ENCODE results near the gene ZC3H14. TPM values are rescaled to one million over a fixed set of nuclear protein-coding genes. Genes with fewer than 3 reads are reported as not detected.

Gene ZC3H14
- total and polyA plus RNA-seq, 7 donors = 28.5 to 45.0 (median 37.1) TPM

GRCh38 chr14:88576222-88576621, 13.4 kb downstream of the ZC3H14 start:
- Histone ChIP-seq H3K36me3 (ENCODE audit: insufficient read depth in 1 of 2, low read depth in 1 of 2) (peaks cover 11 to 100% of the 10 kb centered on the region in 2 donors), H3K4me1 (no peaks in the 10 kb centered on the region), H3K27ac (no peak overlapping the region), H3K9me3 (no peaks in the 10 kb centered on the region), H3K4me3 (no peak overlapping the region), H3K27me3 (ENCODE audit: insufficient read depth in 3 of 3, low read length in 2 of 3) (no peaks in the 10 kb centered on the region)
- no peak for ATAC-seq
- no peak for DNase-seq
- TF ChIP-seq, protein P1, sequence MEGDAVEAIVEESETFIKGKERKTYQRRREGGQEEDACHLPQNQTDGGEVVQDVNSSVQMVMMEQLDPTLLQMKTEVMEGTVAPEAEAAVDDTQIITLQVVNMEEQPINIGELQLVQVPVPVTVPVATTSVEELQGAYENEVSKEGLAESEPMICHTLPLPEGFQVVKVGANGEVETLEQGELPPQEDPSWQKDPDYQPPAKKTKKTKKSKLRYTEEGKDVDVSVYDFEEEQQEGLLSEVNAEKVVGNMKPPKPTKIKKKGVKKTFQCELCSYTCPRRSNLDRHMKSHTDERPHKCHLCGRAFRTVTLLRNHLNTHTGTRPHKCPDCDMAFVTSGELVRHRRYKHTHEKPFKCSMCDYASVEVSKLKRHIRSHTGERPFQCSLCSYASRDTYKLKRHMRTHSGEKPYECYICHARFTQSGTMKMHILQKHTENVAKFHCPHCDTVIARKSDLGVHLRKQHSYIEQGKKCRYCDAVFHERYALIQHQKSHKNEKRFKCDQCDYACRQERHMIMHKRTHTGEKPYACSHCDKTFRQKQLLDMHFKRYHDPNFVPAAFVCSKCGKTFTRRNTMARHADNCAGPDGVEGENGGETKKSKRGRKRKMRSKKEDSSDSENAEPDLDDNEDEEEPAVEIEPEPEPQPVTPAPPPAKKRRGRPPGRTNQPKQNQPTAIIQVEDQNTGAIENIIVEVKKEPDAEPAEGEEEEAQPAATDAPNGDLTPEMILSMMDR (IDR thresholded peaks at IDR 0.05) = no peak
- intact Hi-C loops (cut with DNase I) = no loop called here
- WGBS, 3 donors = 93 to 96% (median 95%) methylated on average over 5 of the region's 5 CpGs

DNA sequence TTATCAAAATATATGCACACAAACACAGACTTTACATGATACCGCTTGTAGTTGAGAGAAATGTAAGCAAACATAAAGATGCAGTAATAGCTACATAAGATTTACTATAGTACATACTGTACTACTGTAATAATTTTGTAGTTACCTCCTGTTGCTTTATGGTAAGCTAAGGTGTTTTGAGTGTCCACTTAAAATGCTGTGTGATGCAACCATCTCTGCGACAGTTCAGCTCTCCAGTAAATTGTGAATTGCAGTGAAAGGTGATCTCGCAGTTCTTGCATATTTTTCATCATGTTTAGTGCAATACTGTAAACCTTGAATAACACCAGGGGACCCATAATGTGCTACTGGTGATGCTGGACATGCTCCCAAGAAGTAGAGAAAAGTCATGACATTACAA, 21.6 kb downstream of the ZC3H14 start:
- TF ChIP-seq, protein P1 (IDR thresholded peaks at IDR 0.05) = no peak
- ATAC-seq (no peak), DNase-seq (no peak)
- intact Hi-C loops (cut with DNase I) = no loop called here
- Histone ChIP-seq H3K4me1 (no peaks in the 10 kb centered on the region), H3K4me3 (no peak overlapping the region), H3K27ac (no peak overlapping the region), H3K9me3 (no peaks in the 10 kb centered on the region), H3K27me3 (ENCODE audit: insufficient read depth in 3 of 3, low read length in 2 of 3) (no peaks in the 10 kb centered on the region), H3K36me3 (ENCODE audit: insufficient read depth in 1 of 2, low read depth in 1 of 2) (peaks cover 0 to 100% of the 10 kb centered on the region in 2 donors)
- 96 to 99% (median 97%) methylated on average over 3 of the region's 3 CpGs for WGBS, 3 donors

GRCh38 chr14:88588081-88588480, 25.2 kb downstream of the ZC3H14 start:
- TF ChIP-seq, protein P1 (IDR thresholded peaks at IDR 0.05) = no peak
- Histone ChIP-seq H3K27me3 (ENCODE audit: insufficient read depth in 3 of 3, low read length in 2 of 3) (no peaks in the 10 kb centered on the region), H3K27ac (no peak overlapping the region), H3K4me1 (no peaks in the 10 kb centered on the region), H3K4me3 (no peak overlapping the region), H3K9me3 (no peaks in the 10 kb centered on the region), H3K36me3 (ENCODE audit: insufficient read depth in 1 of 2, low read depth in 1 of 2) (peaks cover 0 to 96% of the 10 kb centered on the region in 2 donors)
- intact Hi-C loops (cut with DNase I) = no loop called here
- DNase-seq (no peak), ATAC-seq (no peak)
- WGBS, 3 donors = 90 to 93% (median 91%) methylated on average over 5 of the region's 5 CpGs

DNA sequence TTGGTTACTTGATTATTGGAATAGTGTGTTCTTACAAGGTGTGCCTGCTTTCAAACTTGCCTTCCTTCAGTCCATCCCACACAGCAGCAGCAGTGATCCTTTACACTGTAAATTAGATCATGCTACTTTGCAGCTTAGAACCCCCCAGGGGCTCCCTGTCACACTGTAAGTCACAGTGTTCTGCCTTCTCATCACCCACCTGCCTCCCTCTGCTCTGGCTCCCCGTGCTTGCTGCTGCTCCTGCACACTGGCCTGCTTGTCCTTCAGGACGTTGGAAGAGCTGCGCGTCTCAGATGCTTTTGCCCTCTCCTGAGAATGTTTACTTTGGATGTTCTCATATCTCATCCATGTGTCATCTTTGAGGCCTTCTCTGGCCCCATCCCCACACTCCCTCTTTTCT, 27.3 kb downstream of the ZC3H14 start:
- DNase-seq (no peak), ATAC-seq (no peak)
- TF ChIP-seq, protein P1 (IDR thresholded peaks at IDR 0.05) = no peak
- 72 to 76% (median 73%) methylated on average over 4 of the region's 4 CpGs for WGBS, 3 donors
- Histone ChIP-seq H3K36me3 (ENCODE audit: insufficient read depth in 1 of 2, low read depth in 1 of 2) (peaks cover 0 to 96% of the 10 kb centered on the region in 2 donors), H3K4me1 (no peaks in the 10 kb centered on the region), H3K4me3 (no peak overlapping the region), H3K27ac (no peak overlapping the region), H3K27me3 (ENCODE audit: insufficient read depth in 3 of 3, low read length in 2 of 3) (no peaks in the 10 kb centered on the region), H3K9me3 (no peaks in the 10 kb centered on the region)
- intact Hi-C loops (cut with DNase I) = no loop called here

GRCh38 chr14:88592031-88592430, 29.2 kb downstream of the ZC3H14 start:
- no peak overlapping the region for H3K27ac ChIP-seq
- intact Hi-C loops (cut with DNase I) = no loop called here

More at GRCh38 chr14:88592031-88592430, 29.2 kb downstream of the ZC3H14 start:
- H3K9me3 ChIP-seq = no peaks in the 10 kb centered on the region
- DNase-seq = no peak
- TF ChIP-seq, protein P1 (IDR thresholded peaks at IDR 0.05) = no peak
- peaks cover 0 to 96% of the 10 kb centered on the region in 2 donors for H3K36me3 ChIP-seq (ENCODE audit: insufficient read depth in 1 of 2, low read depth in 1 of 2)
- no peaks in the 10 kb centered on the region for H3K27me3 ChIP-seq (ENCODE audit: insufficient read depth in 3 of 3, low read length in 2 of 3)
- no peak overlapping the region for H3K4me3 ChIP-seq
- ATAC-seq = no peak
- no peaks in the 10 kb centered on the region for H3K4me1 ChIP-seq
- 0 to 66% (median 48%) methylated on average over 1 of the region's 1 CpG for WGBS, 3 donors

Measured in psoas muscle (tissue), 8 donors.